Mucosa of rectum (tissue), 2 donors: ENCODE data around the gene TMCO1.
"Not testable (repeated sequence)": the region's sequence is repeated elsewhere in the genome, so short reads cannot be mapped to it uniquely, and the experiment has no call there.

Experiments used
- H3K27ac ChIP-seq, 2 donors: one replicate each; pipeline ENCODE4 v1.7.0; 2013; ENCODE audit warnings: inconsistent platforms in 2 of 2, low read depth in 2 of 2, low read length in 2 of 2
- H3K27me3 ChIP-seq, 2 donors: one replicate each; pipeline ENCODE4 v1.7.0; 2013; ENCODE audit warnings: low read length in 2 of 2; ENCODE audit not compliant: control insufficient read depth in 2 of 2, insufficient read depth in 2 of 2
- H3K36me3 ChIP-seq, 2 donors: one replicate each; pipeline ENCODE4 v1.7.0; 2013; ENCODE audit warnings: low read length in 2 of 2; ENCODE audit not compliant: control insufficient read depth in 2 of 2, insufficient read depth in 2 of 2
- H3K4me1 ChIP-seq, 2 donors: one replicate each; pipeline ENCODE4 v1.7.0; 2013; ENCODE audit warnings: low read length in 2 of 2, mild to moderate bottlenecking in 1 of 2; ENCODE audit not compliant: control insufficient read depth in 2 of 2, insufficient read depth in 2 of 2
- H3K4me3 ChIP-seq, 2 donors: one replicate each; pipeline ENCODE4 v1.7.0; 2013; ENCODE audit warnings: low read length in 2 of 2
- H3K9ac ChIP-seq, 2 donors: one replicate each; pipeline ENCODE4 v1.7.0; 2013; ENCODE audit warnings: low read length in 2 of 2, low read depth in 1 of 2, mild to moderate bottlenecking in 1 of 2
- H3K9me3 ChIP-seq, 2 donors: one replicate each; pipeline ENCODE4 v1.7.0; 2013; ENCODE audit warnings: low read length in 2 of 2; ENCODE audit not compliant: control insufficient read depth in 2 of 2
- donor health status: healthy.
- donor health status: Normal muscosa, but diverticular disease.

The TMCO1 gene

GRCh38 chr1:165783519-165783918, 14.9 kb upstream of the TMCO1 start:
- H3K27ac ChIP-seq, H3K4me3 ChIP-seq, H3K4me1 ChIP-seq, H3K9me3 ChIP-seq, H3K27me3 ChIP-seq, H3K9ac ChIP-seq, H3K36me3 ChIP-seq: not testable (repeated sequence)

DNA sequence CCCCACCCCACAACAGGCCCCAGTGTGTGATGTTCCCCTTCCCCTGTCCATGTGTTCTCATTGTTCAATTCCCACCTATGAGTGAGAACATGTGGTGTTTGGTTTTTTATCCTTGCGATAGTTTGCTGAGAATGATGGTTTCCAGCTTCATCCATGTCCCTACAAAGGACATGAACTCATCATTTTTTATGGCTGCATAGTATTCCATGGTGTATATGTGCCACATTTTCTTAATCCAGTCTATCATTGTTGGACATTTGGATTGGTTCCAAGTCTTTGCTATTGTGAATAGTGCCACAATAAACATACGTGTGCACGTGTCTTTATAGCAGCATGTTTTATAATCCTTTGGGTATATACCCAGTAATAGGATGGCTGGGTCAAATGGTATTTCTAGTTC, 9.5 kb upstream of the TMCO1 start:
- H3K36me3 ChIP-seq, H3K27ac ChIP-seq, H3K4me1 ChIP-seq, H3K9me3 ChIP-seq, H3K4me3 ChIP-seq, H3K27me3 ChIP-seq, H3K9ac ChIP-seq: not testable (repeated sequence)

DNA sequence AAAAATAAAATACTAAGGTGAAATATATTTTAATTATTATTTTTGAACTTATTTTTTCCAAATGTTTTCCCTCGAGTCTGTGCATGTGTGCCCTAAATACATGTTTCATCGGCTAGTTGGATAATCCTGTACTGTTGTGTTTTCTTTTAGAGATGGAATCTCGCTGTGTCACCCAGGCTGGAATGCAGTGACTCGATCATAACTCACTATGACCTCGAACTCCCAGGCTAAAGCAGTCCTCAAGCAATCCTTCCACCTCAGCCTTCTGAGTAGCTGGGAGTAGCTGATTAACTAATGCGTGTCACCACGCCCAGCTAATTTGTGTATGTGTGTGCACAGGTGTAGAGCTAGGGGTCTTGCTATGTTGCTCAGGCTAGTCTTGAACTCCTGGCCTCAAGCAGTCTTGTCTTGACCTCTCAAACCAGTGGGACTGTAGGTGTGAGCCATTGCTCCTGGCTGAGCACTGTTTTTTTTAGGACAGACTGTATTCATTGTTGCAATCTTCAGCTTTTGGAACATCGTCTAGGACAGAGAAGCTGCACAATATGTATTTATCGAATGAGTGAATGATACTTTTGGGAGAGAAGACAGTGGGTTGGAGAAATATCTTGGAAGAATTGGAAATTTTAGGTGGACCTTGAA, 4.8 kb upstream of the TMCO1 start:
- H3K27me3 ChIP-seq, result no peaks in the 10 kb centered on the region
- no peaks in the 10 kb centered on the region for H3K9me3 ChIP-seq
- peaks cover 0 to 10% of the 10 kb centered on the region in 2 donors for H3K36me3 ChIP-seq
- H3K9ac ChIP-seq, result no peak overlapping the region
- no peak overlapping the region for H3K27ac ChIP-seq
- H3K4me1 ChIP-seq, result peaks cover 5% of the 10 kb centered on the region in 2 donors
- H3K4me3 ChIP-seq, result no peak overlapping the region

DNA sequence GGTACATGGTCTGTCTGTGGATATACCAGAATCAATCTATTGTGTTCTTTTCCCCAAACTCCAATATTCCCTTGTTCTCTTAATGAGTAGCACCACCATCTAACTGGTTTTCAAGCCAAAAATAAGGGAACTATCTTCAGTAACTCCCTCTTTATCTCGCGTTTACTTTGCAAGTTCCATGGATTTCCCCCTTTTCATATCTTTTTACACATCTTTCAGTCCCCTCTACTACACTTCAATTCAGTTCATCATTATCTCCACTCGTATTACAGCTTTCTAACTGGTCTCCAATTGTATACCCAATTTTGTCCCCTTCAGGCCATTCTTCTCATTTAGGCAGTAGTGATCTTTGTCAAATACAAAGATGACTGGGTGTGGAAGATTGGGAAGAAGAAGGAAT, 4.1 kb upstream of the TMCO1 start:
- H3K4me3 ChIP-seq, result no peak overlapping the region
- H3K9ac ChIP-seq, result no peak overlapping the region
- no peaks in the 10 kb centered on the region for H3K27me3 ChIP-seq
- H3K27ac ChIP-seq, result no peak overlapping the region
- no peaks in the 10 kb centered on the region for H3K9me3 ChIP-seq
- peaks cover 0 to 10% of the 10 kb centered on the region in 2 donors for H3K36me3 ChIP-seq
- H3K4me1 ChIP-seq, result peaks cover 9 to 11% of the 10 kb centered on the region in 2 donors

- H3K9me3 ChIP-seq, result no peaks in the 10 kb centered on the region
- peaks cover 9 to 23% of the 10 kb centered on the region in 2 donors for H3K36me3 ChIP-seq
- no peak overlapping the region for H3K27ac ChIP-seq
- H3K9ac ChIP-seq, result no peak overlapping the region
- H3K27me3 ChIP-seq, result no peaks in the 10 kb centered on the region
- peaks cover 7 to 12% of the 10 kb centered on the region in 2 donors for H3K4me1 ChIP-seq
- H3K4me3 ChIP-seq, result no peak overlapping the region
Observed at GRCh38 chr1:165764277-165764676, 4.4 kb downstream of the TMCO1 start.

DNA sequence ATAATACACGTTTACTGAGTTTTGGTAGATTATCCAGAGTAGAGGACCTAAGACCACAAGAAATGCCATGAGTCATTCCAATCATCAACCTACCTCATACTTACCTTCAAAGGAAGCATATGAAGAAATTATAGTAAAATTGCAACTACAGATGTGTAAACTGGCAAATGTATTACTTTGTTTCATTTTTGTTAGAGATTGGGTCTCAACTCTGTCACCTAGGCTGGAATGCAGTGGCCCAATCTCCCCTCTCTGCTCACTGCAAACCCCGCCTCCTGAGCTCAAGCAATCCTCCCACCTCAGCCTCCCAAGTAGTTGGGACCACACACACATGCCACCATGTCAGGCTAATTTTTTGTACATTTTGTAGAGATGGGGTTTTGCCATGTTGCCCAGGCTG, 5.2 kb downstream of the TMCO1 start:
- H3K27me3 ChIP-seq, result no peaks in the 10 kb centered on the region
- no peaks in the 10 kb centered on the region for H3K9me3 ChIP-seq
- H3K9ac ChIP-seq, result no peak overlapping the region
- no peak overlapping the region for H3K27ac ChIP-seq
- no peak overlapping the region for H3K4me3 ChIP-seq
- peaks cover 7 to 12% of the 10 kb centered on the region in 2 donors for H3K4me1 ChIP-seq
- peaks cover 9 to 27% of the 10 kb centered on the region in 2 donors for H3K36me3 ChIP-seq

DNA sequence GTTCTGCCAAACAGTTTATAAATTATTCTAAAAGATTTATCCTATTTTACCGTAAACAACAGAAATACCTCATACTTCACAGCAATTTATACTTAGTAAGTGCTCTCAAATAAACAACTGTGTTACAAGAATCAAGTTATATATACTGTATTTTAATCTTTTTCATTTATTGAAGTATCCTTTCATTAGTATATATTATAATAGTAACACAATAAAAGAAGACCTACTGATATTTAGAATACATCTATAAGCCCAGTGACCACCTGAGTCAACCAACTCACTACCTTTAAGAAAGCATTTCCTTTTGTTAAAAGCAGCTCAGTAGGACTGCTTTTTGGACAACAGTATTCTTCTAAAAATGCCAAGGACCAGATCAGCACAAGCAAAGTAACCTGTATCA, 5.9 kb downstream of the TMCO1 start:
- H3K9me3 ChIP-seq, result no peaks in the 10 kb centered on the region
- H3K36me3 ChIP-seq, result peaks cover 14 to 31% of the 10 kb centered on the region in 2 donors
- H3K4me3 ChIP-seq, result no peak overlapping the region
- H3K27me3 ChIP-seq, result no peaks in the 10 kb centered on the region
- H3K4me1 ChIP-seq, result peaks cover 3 to 6% of the 10 kb centered on the region in 2 donors
- no peak overlapping the region for H3K9ac ChIP-seq
- no peak overlapping the region for H3K27ac ChIP-seq

- H3K4me3 ChIP-seq, result no peak overlapping the region
- no peaks in the 10 kb centered on the region for H3K4me1 ChIP-seq
- no peaks in the 10 kb centered on the region for H3K9me3 ChIP-seq
- H3K27ac ChIP-seq, result no peak overlapping the region
- H3K27me3 ChIP-seq, result no peaks in the 10 kb centered on the region
- no peak overlapping the region for H3K9ac ChIP-seq
- H3K36me3 ChIP-seq, result peaks cover 15 to 32% of the 10 kb centered on the region in 2 donors
Observed at GRCh38 chr1:165759095-165759494, 9.6 kb downstream of the TMCO1 start.

DNA sequence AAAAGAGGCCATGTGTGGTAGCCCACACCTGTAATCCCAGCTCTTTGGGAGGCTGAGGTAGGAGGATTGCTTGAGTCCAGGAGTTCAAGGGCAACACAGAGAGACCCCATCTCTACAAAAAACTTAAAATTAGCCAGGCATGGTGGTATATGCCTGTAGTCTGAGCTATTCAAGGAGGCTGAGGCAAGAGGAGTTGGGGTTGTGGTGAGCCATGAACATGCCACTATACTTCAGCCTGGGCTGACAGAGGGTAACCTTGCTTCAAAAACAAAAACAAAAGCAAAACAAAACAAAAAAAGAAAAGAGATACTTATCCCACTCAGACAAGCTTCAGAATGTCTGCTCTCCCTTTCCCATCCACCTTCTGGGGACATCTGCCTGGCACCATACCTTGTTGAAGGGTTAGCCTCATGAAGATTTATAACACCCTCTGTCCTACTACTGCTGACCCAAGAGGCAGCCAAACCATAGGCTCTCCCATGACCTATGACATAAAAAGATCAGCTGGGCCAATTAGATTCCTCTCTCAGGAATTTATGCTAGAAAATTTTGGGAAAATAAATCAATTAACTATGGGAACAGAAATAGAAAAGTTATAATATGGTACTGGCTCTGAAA, 13.2 kb downstream of the TMCO1 start:
- Histone ChIP-seq H3K9ac (no peak overlapping the region), H3K36me3 (peaks cover 14 to 39% of the 10 kb centered on the region in 2 donors), H3K4me3 (no peak overlapping the region), H3K27me3 (no peaks in the 10 kb centered on the region), H3K4me1 (no peaks in the 10 kb centered on the region), H3K27ac (no peak overlapping the region), H3K9me3 (no peaks in the 10 kb centered on the region)

DNA sequence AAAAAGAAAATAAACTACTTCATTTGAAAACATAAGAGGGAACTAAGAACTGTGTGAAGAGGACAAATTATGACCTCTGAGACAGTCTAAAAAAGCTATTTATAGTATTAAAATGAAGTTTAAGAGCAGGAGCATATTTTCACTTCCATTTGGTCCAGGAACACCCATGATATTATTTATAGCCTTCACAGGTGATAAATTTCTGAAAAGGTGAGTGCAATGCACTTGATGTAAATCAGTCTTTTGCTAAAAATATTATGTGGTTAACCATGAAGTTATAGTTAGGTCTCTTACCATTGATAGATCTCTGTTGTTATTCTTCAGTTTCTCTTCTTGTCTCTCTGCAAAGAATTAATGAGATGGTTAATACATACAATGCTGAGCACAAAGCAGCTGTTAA, 14.7 kb downstream of the TMCO1 start:
- Histone ChIP-seq H3K4me1 (no peaks in the 10 kb centered on the region), H3K36me3 (peaks cover 11 to 42% of the 10 kb centered on the region in 2 donors), H3K9ac (no peak overlapping the region), H3K9me3 (no peaks in the 10 kb centered on the region), H3K4me3 (no peak overlapping the region), H3K27ac (no peak overlapping the region), H3K27me3 (no peaks in the 10 kb centered on the region)
